Uterus (tissue), 4 donors: Measurements from ENCODE around the gene CTDSP2. TPM values are rescaled to one million over a fixed set of nuclear protein-coding genes. Genes with fewer than 3 reads are reported as not detected.

Experiments
- DNase-seq, 2 donors: peaks; one replicate each; pipeline ENCODE4 v3.0.0-alpha.2; 2019 to 2020
- H3K27ac ChIP-seq, 2 donors: fragments of 200-600 bp; sonication (generic); 1 replicate in 1 of 2; 2 replicates in 1 of 2; pipeline ENCODE4 v1.5.1; 2016 to 2018
- H3K27me3 ChIP-seq, 2 donors: fragments of 200-600 bp; sonication (generic); one replicate each; pipeline ENCODE4 v1.5.1; 2018 to 2019; ENCODE audit warnings: control low read depth in 1 of 2
- H3K36me3 ChIP-seq, 2 donors: fragments of 200-600 bp; sonication (generic); one replicate each; pipeline ENCODE4 v1.5.1; 2019; ENCODE audit warnings: control low read depth in 1 of 2
- H3K4me1 ChIP-seq, 2 donors: fragments of 200-600 bp; sonication (generic); one replicate each; pipeline ENCODE4 v1.5.1; 2018 to 2019; ENCODE audit warnings: control low read depth in 1 of 2
- H3K4me3 ChIP-seq, 2 donors: fragments of 200-600 bp; sonication (generic); 1 replicate in 1 of 2; 2 replicates in 1 of 2; pipeline ENCODE4 v1.5.1; 2018 to 2019; ENCODE audit warnings: mild to moderate bottlenecking in 1 of 2
- H3K9me3 ChIP-seq, 2 donors: fragments of 200-600 bp; sonication (generic); one replicate each; pipeline ENCODE4 v1.5.1; 2019; ENCODE audit warnings: control low read depth in 1 of 2
- CTCF ChIP-seq, 4 experiments: fragments of 200-600 bp in 2 of 4; fragments of 450-650 bp in 2 of 4; sonication (generic) in 2 of 4; IDR thresholded peaks; one replicate each; pipeline ENCODE4 v1.5.1; 2016 to 2019; ENCODE audit warnings: antibody characterized with exemption in 4 of 4, mild to moderate bottlenecking in 2 of 4, moderate library complexity in 1 of 4
- POLR2A ChIP-seq, 2 donors: fragments of 450-650 bp; IDR thresholded peaks; one replicate each; pipeline ENCODE4 v1.6.1; 2016; ENCODE audit warnings: antibody characterized with exemption in 2 of 2, mild to moderate bottlenecking in 1 of 2, moderate library complexity in 1 of 2
- intact Hi-C: fragments of 100-400 bp; cut with DNase I; formaldehyde crosslinking; loops from one replicate; pipeline ENCODE4 v1.15.1; 2023; ENCODE audit warnings: low total_unique reads
- total RNA-seq, 4 donors: library from RNA; depleted of rRNA in 3 of 4; stranded (reverse); fragments of >200 nt in 3 of 4; gene quantifications; one replicate each; pipeline versions ENCODE4 v1.1.0 to v1.2.4, GENCODE V29; 2014 to 2023
- donor health status: DM: yes; HTN: yes; CAD: no.

The CTDSP2 gene
- total RNA-seq = 100 to 1,000 TPM in 2 of 4 donors, 10 to 100 TPM in 2; 66.2 to 212 (median 90.9) TPM

- peak; percentile 87 to 97 for TF ChIP-seq POLR2A (IDR thresholded peaks at IDR 0.05)
- TF ChIP-seq CTCF (IDR thresholded peaks at IDR 0.05) = no peak
- H3K27ac ChIP-seq = peak within 1 kb of the TSS; percentile 96 to 100
- H3K4me1 ChIP-seq = peaks cover 0 to 12% of the 10 kb centered on the region in 2 donors
- no peaks in the 10 kb centered on the region for H3K9me3 ChIP-seq
- no peaks in the 10 kb centered on the region for H3K27me3 ChIP-seq
- peak within 1 kb of the TSS; percentile 77 to 98 for H3K4me3 ChIP-seq
- peak; percentile 99 to 100 for DNase-seq
- no peaks in the 10 kb centered on the region for H3K36me3 ChIP-seq
- intact Hi-C loops = no loop called here
Observed at GRCh38 chr12:57846577-57847319, at the start of gene CTDSP2. Gene CTDSP2, minus strand, starts transcription at chr12:57846729. Its CDS starts 294 bp downstream, at chr12:57846435.

- TF ChIP-seq CTCF (IDR thresholded peaks at IDR 0.05) = peak in 3 of 4 experiments; percentile 22 to 37 (median 34)
- TF ChIP-seq POLR2A (IDR thresholded peaks at IDR 0.05) = no peak
- Histone ChIP-seq H3K4me1 (peaks cover 32 to 42% of the 10 kb centered on the region in 2 donors), H3K4me3 (peak overlapping the region; percentile 49 to 57), H3K27ac (peak overlapping the region; percentile 98 to 100), H3K9me3 (no peaks in the 10 kb centered on the region), H3K36me3 (no peaks in the 10 kb centered on the region), H3K27me3 (no peaks in the 10 kb centered on the region)
- intact Hi-C loops = loop anchor here (5.0 kb wide), 1 partner anchor 54 kb away; no protein-coding TSS in a partner anchor
- peak; percentile 54 to 56 for DNase-seq
Observed at GRCh38 chr12:57896115-57896433, 49.5 kb upstream of the CTDSP2 start.

- peak overlapping the region; percentile 49 to 57 for H3K4me3 ChIP-seq
- peak overlapping the region; percentile 98 to 100 for H3K27ac ChIP-seq
- no peaks in the 10 kb centered on the region for H3K27me3 ChIP-seq
- intact Hi-C loops = loop anchor here (5.0 kb wide), 1 partner anchor 53 kb away; no protein-coding TSS in a partner anchor
- H3K4me1 ChIP-seq = peaks cover 32 to 42% of the 10 kb centered on the region in 2 donors
- TF ChIP-seq POLR2A (IDR thresholded peaks at IDR 0.05) = no peak
- TF ChIP-seq CTCF (IDR thresholded peaks at IDR 0.05) = no peak
- H3K9me3 ChIP-seq = no peaks in the 10 kb centered on the region
- H3K36me3 ChIP-seq = no peaks in the 10 kb centered on the region
- DNase-seq = no peak
Observed at GRCh38 chr12:57895389-57896114, 49.0 kb upstream of the CTDSP2 start.

GRCh38 chr12:57894399-57895292 is 48.1 kb upstream of the CTDSP2 start:
- intact Hi-C loops = loop anchor here (5.0 kb wide), 1 partner anchor 52 kb away; no protein-coding TSS in a partner anchor
- TF ChIP-seq POLR2A (IDR thresholded peaks at IDR 0.05) (no peak), CTCF (IDR thresholded peaks at IDR 0.05) (no peak)
- Histone ChIP-seq H3K4me3 (peak overlapping the region in 1 of 2 donors; percentile 2), H3K4me1 (peaks cover 32 to 42% of the 10 kb centered on the region in 2 donors), H3K27ac (peak overlapping the region; percentile 98 to 100), H3K27me3 (no peaks in the 10 kb centered on the region), H3K9me3 (no peaks in the 10 kb centered on the region), H3K36me3 (no peaks in the 10 kb centered on the region)
- DNase-seq = no peak
